NCI-H748 (cell line): ENCODE measurements around the gene RTL10.

Experiments
- DNase-seq: peaks from one replicate; lab custom pipeline; 2025; ENCODE audit not compliant: unreplicated experiment; lab: John Stamatoyannopoulos, UW

RTL10 gene

GRCh38 chr22:19864538-19865106 lies 9.9 kb upstream of the RTL10 start:
- no peak for DNase-seq

DNA sequence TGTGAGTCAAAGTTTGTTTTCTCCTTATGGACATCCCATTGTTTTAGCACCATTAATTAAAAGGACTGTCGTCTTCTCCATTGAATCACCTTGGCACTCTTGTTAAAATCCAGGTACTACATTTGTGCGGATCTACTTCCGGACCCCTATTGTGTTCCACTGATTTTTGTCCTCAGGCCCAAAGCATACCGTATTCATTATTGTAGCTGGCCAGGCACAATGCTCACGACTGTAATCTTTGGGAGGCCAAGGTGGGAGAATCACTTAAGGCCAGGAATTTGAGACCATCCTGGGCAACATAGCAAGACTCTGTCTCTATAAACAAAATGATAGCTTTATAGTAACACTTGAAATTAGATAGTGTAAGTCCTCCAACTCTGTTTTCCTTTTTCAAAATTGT lies 8.9 kb upstream of the RTL10 start:
- DNase-seq: no peak

- no peak for DNase-seq
Observed at GRCh38 chr22:19862619-19863246, 8.1 kb upstream of the RTL10 start.

- no peak for DNase-seq
Observed at GRCh38 chr22:19859861-19860510, 5.3 kb upstream of the RTL10 start.

DNA sequence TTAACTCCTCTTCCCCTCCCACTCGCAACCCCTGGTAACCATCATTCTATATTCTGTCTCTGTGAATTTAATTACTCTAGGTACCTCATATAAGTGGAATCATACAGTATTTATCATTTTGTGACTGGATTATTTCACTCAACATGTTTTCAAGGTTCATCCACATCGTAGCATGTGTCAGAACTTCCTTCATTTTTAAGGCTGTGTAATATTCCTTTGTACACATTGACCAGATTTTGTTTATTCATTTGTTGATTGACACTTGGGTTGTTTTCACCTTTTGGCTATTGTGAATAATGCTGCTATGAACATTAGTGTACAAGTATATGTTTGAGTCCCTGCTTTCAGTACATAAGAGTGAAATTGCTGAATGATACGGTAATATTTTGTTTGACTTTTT lies 2.7 kb upstream of the RTL10 start:
- no peak for DNase-seq

DNA sequence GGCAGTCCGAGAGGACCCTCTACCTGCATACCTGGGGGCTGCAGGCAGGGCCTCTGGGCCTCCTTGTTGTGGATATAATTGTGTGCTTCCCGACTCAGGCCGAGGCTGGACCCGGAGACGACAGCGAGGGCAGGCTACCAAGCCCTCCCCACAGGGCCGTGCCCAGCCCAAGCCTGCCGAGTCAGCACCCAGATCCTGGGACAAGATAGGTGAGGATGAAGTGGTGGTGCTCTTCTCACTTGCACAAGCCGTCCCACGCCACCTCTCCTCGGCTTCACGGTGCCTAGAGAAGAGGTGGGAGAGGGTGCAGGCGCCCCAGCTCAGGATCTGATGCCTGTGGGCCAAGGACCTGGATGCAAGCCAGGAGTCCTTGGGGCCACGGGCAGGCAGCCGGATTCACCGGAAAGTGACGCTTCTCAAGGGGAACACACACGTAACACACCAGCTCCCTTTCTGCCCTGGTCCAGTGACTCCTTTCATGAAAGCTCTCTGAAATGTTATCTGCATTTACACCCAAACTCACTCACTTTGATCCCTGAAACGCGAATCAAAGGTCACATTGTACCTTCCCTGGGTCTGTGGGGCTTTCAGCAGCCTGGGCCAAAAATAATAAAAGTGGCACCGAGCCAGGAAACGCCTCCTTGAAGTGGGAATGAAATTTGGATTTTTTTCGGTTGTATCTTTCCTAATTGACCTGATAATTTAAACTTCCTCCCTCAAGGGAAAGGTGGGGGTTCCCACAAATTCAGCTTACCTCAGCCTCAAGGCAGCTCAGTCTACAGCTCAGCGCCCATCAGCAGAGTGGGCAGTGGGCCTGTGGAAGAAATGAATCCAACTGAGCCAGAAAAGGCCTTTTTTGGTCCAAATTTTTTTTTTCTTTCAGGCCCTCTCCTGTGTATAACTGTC lies 1.1 kb upstream of the RTL10 start:
- peak; percentile 57 for DNase-seq

- peak; percentile 34 for DNase-seq
Observed at GRCh38 chr22:19853879-19854777, 546 bp downstream of the RTL10 start.

- no peak for DNase-seq
Observed at GRCh38 chr22:19853058-19853878, 1.4 kb downstream of the RTL10 start.

DNA sequence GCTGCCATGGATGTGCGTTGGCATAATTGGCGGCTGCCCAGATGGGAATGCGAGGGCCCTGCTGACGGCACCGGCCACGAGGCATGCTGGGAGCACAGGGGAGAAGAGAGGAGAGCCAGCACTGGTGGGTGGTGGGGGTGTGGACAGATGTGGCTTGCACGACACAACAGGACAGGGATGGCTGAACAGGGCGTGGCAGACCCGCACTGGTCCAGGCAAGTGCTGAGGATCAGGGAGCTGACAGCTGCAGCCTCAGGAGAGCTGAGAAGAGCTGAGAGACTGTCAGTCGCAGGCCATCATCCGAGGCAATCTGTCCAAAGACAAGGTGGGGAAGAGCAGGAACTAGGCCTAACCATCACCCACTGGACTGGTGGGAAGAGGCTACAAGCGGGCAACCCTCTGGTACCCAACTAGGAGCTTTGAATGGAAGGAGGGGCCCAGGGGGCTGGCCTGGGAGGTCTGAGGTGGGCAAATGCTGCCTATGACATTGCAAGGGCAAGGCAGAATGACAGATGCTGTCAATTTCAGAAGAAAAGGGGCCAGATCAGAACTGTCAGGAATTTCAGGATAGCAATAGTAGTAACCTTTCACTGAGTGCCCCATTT lies 2.4 kb downstream of the RTL10 start:
- no peak for DNase-seq

GRCh38 chr22:19851291-19852176 lies 3.1 kb downstream of the RTL10 start:
- no peak for DNase-seq

DNA sequence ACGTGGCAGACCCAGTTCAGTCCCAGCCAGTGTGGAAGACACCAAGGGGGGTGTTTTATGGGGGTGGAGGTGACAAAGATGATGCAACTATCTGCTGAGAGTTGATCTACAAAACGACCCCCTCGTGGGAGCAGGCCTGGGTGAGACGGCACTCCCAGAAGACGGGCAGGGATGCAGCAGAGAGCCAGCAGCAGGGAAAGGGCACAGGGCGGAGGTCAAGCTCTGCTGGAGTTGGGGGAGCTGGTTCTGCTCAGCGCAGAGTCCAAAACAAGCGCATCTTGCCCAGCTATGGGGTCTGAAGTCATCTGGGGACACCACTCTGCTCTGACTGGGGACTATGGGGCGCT lies 3.9 kb downstream of the RTL10 start:
- no peak for DNase-seq

GRCh38 chr22:19849835-19850762 lies 4.6 kb downstream of the RTL10 start:
- no peak for DNase-seq

- no peak for DNase-seq
Observed at GRCh38 chr22:19848298-19849224, 6.1 kb downstream of the RTL10 start.

DNA sequence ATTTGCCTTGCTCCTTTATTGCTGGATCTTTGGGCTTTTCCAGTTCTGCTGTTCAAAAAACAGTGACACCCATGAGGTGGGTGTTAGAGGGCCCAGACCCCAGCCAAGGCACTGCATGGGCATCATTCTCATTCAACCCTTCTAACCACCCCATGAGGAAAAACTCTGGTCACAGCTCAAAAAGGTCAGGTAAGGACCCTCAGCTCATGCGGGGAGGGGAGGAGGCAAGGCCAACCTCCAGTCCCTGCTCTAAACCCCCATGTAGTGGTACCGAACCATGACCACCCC lies 7.4 kb downstream of the RTL10 start:
- no peak for DNase-seq

GRCh38 chr22:19846620-19847344 lies 7.9 kb downstream of the RTL10 start:
- DNase-seq: no peak
